ENCODE measurements around the gene FLNA.
A peak's percentile ranks its signal among the peaks of the same experiment; 100 is the strongest.

The FLNA gene, protein sequence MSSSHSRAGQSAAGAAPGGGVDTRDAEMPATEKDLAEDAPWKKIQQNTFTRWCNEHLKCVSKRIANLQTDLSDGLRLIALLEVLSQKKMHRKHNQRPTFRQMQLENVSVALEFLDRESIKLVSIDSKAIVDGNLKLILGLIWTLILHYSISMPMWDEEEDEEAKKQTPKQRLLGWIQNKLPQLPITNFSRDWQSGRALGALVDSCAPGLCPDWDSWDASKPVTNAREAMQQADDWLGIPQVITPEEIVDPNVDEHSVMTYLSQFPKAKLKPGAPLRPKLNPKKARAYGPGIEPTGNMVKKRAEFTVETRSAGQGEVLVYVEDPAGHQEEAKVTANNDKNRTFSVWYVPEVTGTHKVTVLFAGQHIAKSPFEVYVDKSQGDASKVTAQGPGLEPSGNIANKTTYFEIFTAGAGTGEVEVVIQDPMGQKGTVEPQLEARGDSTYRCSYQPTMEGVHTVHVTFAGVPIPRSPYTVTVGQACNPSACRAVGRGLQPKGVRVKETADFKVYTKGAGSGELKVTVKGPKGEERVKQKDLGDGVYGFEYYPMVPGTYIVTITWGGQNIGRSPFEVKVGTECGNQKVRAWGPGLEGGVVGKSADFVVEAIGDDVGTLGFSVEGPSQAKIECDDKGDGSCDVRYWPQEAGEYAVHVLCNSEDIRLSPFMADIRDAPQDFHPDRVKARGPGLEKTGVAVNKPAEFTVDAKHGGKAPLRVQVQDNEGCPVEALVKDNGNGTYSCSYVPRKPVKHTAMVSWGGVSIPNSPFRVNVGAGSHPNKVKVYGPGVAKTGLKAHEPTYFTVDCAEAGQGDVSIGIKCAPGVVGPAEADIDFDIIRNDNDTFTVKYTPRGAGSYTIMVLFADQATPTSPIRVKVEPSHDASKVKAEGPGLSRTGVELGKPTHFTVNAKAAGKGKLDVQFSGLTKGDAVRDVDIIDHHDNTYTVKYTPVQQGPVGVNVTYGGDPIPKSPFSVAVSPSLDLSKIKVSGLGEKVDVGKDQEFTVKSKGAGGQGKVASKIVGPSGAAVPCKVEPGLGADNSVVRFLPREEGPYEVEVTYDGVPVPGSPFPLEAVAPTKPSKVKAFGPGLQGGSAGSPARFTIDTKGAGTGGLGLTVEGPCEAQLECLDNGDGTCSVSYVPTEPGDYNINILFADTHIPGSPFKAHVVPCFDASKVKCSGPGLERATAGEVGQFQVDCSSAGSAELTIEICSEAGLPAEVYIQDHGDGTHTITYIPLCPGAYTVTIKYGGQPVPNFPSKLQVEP (N-terminal part only)

DNA sequence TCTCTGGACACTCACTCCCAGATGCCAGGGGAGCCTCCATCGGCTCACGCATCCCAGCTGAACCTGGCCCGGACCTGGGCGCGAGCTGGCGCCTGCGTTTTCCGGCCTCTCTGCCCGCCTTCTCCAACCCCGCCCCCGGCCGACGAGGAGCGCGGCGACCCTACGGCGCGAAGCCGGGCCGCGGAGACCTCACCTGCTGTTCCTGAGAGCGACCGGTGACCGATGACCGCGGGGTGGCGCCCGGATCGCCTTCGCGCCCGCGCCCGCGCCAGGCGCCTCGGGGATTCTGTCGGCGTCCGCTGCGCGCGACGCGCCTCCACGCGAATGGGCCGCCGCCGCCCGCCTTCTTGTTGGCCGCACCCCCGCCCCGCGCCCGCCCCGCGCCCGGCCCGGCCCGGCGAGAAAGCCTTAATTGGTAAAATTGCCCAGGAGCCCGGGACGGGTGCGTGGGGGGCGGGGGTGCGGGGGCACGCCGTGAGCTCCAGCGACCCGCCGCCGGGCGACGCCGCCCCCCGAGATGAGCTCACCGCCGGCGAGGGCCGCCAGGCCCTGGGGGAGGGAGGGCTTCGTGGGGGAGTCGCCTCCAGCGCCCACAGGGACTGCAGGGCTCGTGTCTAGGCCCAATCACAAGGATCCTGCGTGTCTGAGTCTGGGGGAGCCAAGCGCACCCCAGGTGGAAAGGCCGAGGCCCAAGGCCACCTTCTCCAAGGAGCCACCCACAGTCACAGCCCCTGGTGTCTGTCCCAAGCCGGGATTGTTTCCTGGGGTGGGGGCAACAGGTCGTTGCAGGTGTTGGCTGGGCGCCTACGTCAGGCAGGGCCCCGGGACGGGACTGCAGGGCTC lies at the start of gene FLNA:
FLNA (minus strand) TSS at position 322 of the 843 bp plus-strand sequence. CDS start 3,389 bp downstream, outside the sequence.
- no peaks in the 10 kb centered on the region for H3K27me3 Mint-ChIP-seq
- no peak within 1 kb of the TSS for H3K27ac Mint-ChIP-seq
- H3K4me1 Mint-ChIP-seq = peaks cover 5% of the 10 kb centered on the region
- ATAC-seq (ENCODE audit: low read depth) = no peak
- H3K9me3 Mint-ChIP-seq = no peaks in the 10 kb centered on the region
- H3K36me3 Mint-ChIP-seq = no peaks in the 10 kb centered on the region
- H3K4me3 Mint-ChIP-seq = peak within 1 kb of the TSS; percentile 43
- DNase-seq (ENCODE audit: low spot score in 2 of 2) = no peak

DNA sequence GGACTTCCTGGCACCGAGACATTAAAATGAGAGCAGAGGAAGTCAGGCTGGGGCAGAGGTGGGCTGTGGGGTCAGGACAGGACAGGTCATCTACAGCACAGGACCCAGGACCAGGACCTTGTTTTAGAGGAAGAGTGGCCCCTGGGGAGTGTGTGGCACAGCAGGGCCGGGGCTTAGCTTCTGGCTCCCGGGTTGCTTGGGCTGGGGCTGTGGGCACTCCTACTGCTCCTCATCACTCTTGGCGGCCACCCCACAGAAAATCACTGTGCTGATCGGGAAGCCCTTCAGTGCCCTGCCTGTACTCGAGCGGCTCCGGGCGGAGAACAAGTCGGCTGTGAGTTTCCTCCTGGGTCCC lies 45.9 kb upstream of the FLNA start:
- DNase-seq (ENCODE audit: low spot score in 2 of 2) (no peak), ATAC-seq (ENCODE audit: low read depth) (no peak)
- H3K9me3 Mint-ChIP-seq = no peaks in the 10 kb centered on the region
- no peaks in the 10 kb centered on the region for H3K27me3 Mint-ChIP-seq
- H3K36me3 Mint-ChIP-seq = peaks cover under 1% of the 10 kb centered on the region
- H3K27ac Mint-ChIP-seq = no peak overlapping the region
- H3K4me1 Mint-ChIP-seq = peaks cover 7% of the 10 kb centered on the region
- no peak overlapping the region for H3K4me3 Mint-ChIP-seq

DNA sequence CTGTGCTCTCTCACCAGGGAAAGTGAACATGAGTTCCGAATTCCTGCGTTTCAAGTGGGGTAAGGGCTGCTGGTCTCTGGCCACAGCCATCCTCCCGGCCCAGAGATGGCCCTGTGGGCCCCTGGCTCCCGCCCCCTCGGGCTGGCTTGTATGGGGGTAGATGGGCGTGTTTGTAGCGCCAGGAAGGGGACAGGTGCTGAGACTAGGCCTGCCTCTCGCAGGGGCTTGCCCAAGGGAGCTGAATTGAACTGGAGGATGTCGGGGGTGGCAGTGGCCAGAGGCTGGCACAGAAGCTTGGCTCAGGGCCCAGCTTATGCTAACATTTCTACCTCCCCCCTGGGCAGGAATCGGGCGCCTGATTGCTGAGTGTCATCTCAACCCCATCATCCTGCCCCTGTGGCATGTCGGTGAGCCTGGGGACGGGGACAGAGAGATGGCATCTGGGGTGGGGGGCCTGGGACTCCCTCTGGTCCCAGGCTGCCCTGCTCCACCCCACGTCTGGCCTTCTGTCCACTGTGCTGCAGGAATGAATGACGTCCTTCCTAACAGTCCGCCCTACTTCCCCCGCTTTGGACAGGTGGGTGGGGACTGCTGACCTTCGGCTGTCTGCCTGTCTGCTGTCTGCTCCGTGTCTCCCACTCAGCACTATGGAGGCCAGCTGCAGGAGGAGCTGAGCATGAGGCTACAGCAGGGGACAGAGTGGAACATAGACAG lies 45.4 kb upstream of the FLNA start:
- DNase-seq (ENCODE audit: low spot score in 2 of 2) (no peak), ATAC-seq (ENCODE audit: low read depth) (no peak)
- Mint-ChIP-seq H3K36me3 (peaks cover 3% of the 10 kb centered on the region), H3K27me3 (no peaks in the 10 kb centered on the region), H3K4me3 (no peak overlapping the region), H3K27ac (no peak overlapping the region), H3K4me1 (peaks cover 9% of the 10 kb centered on the region), H3K9me3 (no peaks in the 10 kb centered on the region)

DNA sequence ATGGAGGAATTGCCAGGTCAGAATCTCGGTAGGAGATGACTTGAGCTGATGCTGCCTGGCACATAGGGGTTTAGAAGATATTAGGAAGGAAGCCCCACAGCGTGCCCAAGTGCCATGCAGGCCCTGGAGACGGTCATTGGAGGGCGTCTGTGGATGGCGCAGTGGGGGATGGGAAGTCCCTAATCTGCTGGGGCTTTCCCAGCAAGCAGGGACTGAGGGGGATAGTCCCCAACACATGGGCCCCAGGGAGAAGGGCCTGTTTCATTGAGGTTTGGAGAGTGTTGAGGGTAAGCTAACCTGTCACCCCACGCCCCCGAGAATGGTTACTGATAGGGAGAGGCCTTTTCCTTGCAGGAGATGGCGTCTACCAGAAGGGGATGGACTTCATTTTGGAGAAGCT lies 44.8 kb upstream of the FLNA start:
- Mint-ChIP-seq H3K9me3 (no peaks in the 10 kb centered on the region), H3K27ac (no peak overlapping the region), H3K36me3 (peaks cover 3% of the 10 kb centered on the region), H3K4me3 (no peak overlapping the region), H3K4me1 (peaks cover 9% of the 10 kb centered on the region), H3K27me3 (no peaks in the 10 kb centered on the region)
- DNase-seq (ENCODE audit: low spot score in 2 of 2) (no peak), ATAC-seq (ENCODE audit: low read depth) (peak; percentile 81)

DNA sequence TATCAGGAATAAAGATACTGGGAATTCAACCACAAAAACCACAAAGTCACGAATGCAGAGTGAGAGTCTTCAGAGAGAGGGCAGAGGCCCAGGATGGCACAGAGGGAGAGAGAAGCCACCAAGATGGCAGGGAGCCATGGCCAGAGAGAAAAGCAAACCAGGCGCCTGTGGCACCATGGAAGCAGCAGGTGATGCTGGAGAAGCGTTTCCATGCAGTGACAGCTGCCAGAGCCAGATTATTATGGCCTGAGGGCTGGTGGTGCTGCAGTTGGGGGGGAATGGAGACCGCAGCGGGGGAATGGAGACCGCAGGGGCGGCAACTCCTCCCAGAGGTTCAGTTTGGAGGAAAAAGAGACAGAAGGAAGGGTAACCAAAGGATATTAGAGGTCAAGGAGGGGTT lies 42.7 kb upstream of the FLNA start:
- DNase-seq (ENCODE audit: low spot score in 2 of 2) (no peak), ATAC-seq (ENCODE audit: low read depth) (no peak)
- Mint-ChIP-seq H3K36me3 (peaks cover 6% of the 10 kb centered on the region), H3K4me3 (no peak overlapping the region), H3K27ac (no peak overlapping the region), H3K27me3 (no peaks in the 10 kb centered on the region), H3K9me3 (no peaks in the 10 kb centered on the region), H3K4me1 (peaks cover 14% of the 10 kb centered on the region)

DNA sequence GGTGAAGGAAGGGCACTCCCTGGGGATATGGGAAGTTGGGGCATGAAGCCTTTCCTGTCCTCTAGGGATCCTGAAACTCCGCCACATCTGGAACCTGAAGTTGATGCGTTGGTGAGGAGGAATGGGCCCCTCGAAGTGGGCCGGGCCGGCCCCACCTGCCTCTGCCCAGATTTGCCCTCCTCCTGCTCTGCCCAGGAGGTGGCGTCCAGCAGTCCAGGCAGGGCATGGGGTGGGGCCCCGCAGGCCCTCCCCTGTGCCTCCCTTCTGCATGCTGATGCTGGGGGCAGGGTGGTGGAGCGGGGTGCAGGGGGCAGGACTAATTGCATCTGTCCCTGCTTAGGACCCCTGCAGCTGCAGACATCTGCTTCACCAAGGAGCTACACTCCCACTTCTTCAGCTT lies 38.7 kb upstream of the FLNA start:
- Mint-ChIP-seq H3K27me3 (no peaks in the 10 kb centered on the region), H3K4me3 (no peak overlapping the region), H3K36me3 (peaks cover 6% of the 10 kb centered on the region), H3K9me3 (no peaks in the 10 kb centered on the region), H3K4me1 (peaks cover 17% of the 10 kb centered on the region), H3K27ac (no peak overlapping the region)
- ATAC-seq (ENCODE audit: low read depth) (no peak), DNase-seq (ENCODE audit: low spot score in 2 of 2) (no peak)

DNA sequence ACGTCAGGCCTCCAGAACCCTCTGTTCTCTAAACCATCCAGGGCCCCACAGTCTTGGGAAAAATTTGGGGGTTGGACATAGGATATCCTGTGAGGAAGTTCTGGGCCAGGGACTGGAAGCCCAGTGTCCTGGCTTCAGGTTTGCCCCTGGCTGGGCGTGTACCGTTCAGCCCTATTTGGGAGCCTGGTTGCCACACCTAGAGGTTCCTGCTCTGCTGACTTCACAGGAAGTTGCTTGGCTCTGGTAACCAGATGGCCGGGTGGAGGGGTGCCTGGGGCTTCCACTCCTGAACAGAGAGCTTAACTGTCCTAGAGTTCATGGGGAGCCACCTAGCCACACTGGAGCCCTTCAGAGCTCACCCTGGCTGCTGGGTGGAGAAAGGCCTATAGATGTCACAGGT lies 38.0 kb upstream of the FLNA start:
- H3K4me1 Mint-ChIP-seq = peaks cover 17% of the 10 kb centered on the region
- no peaks in the 10 kb centered on the region for H3K27me3 Mint-ChIP-seq
- H3K27ac Mint-ChIP-seq = peak overlapping the region; percentile 73
- peaks cover 6% of the 10 kb centered on the region for H3K36me3 Mint-ChIP-seq
- H3K9me3 Mint-ChIP-seq = no peaks in the 10 kb centered on the region
- H3K4me3 Mint-ChIP-seq = peak overlapping the region; percentile 81
- ATAC-seq (ENCODE audit: low read depth) = peak; percentile 68
- no peak for DNase-seq (ENCODE audit: low spot score in 2 of 2)

DNA sequence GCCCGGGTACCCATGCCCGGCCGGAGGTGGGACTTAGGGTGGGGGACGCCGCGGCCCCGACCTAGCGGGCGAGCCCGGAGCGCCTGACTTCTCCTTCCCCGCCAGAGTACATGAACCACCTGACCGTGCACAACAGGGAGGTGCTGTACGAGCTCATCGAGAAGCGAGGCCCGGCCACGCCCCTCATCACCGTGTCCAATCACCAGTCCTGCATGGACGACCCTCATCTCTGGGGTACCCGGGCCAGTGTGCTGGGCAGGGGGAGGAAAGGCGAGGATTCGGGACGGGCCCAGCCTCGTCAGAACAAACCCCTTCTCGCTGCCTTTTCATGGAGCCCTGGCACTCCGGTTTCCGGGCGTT lies 37.5 kb upstream of the FLNA start:
- Mint-ChIP-seq H3K4me1 (peaks cover 17% of the 10 kb centered on the region), H3K27me3 (no peaks in the 10 kb centered on the region), H3K9me3 (no peaks in the 10 kb centered on the region), H3K36me3 (peaks cover 6% of the 10 kb centered on the region), H3K4me3 (peak overlapping the region; percentile 81), H3K27ac (no peak overlapping the region)
- ATAC-seq (ENCODE audit: low read depth) = peak; percentile 61
- peak in 1 of 2 donors; percentile 34 for DNase-seq (ENCODE audit: low spot score in 2 of 2)

DNA sequence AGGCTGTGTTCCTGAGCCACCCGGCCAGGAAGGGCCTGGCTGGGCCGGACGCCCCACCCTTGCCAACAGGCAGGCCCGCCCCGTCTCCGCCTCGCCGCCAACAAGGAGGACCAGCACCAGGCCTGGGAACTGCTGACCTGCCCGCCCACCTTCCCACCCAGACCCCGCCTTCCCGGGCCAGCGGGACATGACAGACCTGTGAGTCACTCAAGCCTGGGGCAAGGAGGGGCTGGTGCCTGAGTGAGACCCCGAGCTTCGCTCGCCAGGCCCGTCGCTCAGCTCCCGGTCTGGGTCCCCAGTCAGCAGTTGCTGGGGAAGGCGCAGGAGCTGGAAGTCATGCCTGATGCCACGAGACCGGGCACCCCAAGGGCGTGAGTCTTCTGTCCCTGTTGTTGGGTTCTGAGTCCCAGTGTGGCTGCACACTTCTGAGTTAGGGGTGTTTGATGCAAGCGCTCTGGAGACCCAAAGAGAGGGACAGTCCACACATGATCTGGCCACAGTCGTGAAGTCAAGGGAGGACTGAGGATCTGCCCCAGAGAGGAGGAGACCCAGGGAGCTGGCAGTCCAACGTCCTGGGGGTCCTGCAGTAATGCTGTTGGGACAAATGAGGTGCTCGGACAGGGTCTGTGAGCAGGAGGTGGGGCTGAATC lies 34.9 kb upstream of the FLNA start, which contains the start of gene DNASE1L1:
DNASE1L1 (minus strand) TSS at position 33 of the 650 bp plus-strand sequence. CDS start 3,686 bp downstream, outside the sequence.
- ATAC-seq (ENCODE audit: low read depth) = no peak
- Mint-ChIP-seq H3K36me3 (peaks cover 4% of the 10 kb centered on the region), H3K4me3 (peak within 1 kb of the TSS; percentile 78), H3K27me3 (no peaks in the 10 kb centered on the region), H3K4me1 (peaks cover 12% of the 10 kb centered on the region), H3K9me3 (no peaks in the 10 kb centered on the region), H3K27ac (peak within 1 kb of the TSS; percentile 52)
- no peak for DNase-seq (ENCODE audit: low spot score in 2 of 2)

DNA sequence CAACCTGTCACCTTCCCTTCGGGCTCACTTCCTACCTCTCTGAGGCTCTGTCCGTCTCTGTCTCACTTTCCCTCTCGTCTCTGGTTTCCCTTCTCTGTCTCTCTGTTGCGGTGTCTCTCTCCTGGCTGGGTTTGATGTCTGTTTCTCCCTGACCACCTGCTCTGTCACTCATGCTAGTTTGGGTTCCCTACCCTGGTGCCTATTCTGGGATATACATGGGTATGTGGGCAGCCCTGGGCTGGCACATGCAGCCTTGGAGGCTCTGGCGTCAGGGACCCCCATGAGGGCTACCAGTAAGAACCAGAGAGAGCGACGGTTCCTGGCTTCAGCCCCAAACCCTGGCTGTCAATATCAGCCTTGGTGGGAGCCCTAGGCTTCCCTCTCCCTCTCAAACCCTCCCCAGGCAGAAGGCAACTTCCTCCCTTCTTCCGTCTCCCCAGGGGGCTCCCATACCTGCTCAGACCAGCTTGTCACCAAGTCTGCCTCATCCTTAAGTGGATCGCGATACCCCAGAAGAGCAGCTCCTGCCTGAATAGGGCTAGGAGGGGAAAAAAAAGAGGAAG lies 34.3 kb upstream of the FLNA start:
- Mint-ChIP-seq H3K36me3 (peaks cover 4% of the 10 kb centered on the region), H3K9me3 (no peaks in the 10 kb centered on the region), H3K4me3 (peak overlapping the region; percentile 78), H3K4me1 (peaks cover 12% of the 10 kb centered on the region), H3K27ac (peak overlapping the region; percentile 52), H3K27me3 (no peaks in the 10 kb centered on the region)
- ATAC-seq (ENCODE audit: low read depth) = no peak
- DNase-seq (ENCODE audit: low spot score in 2 of 2) = no peak

DNA sequence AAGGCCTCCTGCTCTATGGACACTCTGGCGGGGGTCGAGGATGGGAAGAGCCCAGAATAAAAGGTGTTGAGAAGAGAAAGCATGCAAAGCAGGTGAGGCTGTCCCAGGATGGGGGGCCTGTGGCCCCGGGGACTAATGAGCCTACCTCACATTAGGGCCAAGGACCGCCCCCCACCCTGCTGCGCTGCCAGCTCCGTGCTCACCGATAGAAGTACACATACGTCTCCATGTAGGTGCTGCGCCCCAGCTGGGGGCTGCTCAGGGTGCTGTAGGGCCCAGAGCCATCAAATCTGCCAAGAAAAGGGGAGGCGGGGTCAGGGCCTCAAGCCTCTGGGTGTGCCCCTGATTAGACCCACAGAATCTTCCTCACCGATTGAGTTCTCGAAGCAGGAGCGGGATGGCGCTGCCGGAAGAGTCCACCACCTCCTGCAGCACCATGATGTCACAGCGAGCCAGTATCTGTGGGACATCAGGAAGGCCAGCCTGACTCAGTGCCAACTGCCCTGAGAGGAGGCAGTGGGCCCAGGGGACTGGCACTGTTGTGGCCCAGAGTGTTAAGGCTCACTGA lies 30.3 kb upstream of the FLNA start:
- Mint-ChIP-seq H3K4me1 (peaks cover 9% of the 10 kb centered on the region), H3K27ac (no peak overlapping the region), H3K9me3 (no peaks in the 10 kb centered on the region), H3K36me3 (peaks cover 4% of the 10 kb centered on the region), H3K27me3 (no peaks in the 10 kb centered on the region), H3K4me3 (no peak overlapping the region)
- ATAC-seq (ENCODE audit: low read depth) (no peak), DNase-seq (ENCODE audit: low spot score in 2 of 2) (no peak)

DNA sequence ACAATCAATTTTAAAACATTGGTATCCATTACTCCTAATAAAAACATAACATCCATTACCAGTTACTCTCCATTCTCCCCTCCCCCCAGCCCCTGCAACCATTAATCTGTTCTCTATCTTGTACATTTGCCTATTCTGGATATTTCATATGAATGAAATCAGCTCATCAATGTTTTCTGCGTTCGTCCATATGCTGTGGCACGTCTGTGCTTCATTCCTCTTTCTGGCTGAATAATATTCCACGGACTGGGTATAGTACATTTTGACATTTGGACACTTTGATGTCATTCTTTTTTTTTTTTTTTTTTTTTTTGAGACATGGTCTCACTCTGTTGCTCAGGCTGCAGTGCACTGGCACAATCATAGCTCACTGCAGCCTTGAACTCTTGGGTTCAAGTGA lies 29.4 kb upstream of the FLNA start:
- ATAC-seq (ENCODE audit: low read depth) (no peak), DNase-seq (ENCODE audit: low spot score in 2 of 2) (no peak)
- H3K9me3 Mint-ChIP-seq = no peaks in the 10 kb centered on the region
- H3K4me1 Mint-ChIP-seq = peaks cover 11% of the 10 kb centered on the region
- no peaks in the 10 kb centered on the region for H3K27me3 Mint-ChIP-seq
- H3K27ac Mint-ChIP-seq = no peak overlapping the region
- peaks cover 8% of the 10 kb centered on the region for H3K36me3 Mint-ChIP-seq
- no peak overlapping the region for H3K4me3 Mint-ChIP-seq

All from memory B cell (primary cell).